ENCODE results near the gene SUN5. TPM values are rescaled to one million over a fixed set of nuclear protein-coding genes. Genes with fewer than 3 reads are reported as not detected.

The SUN5 gene
- total RNA-seq, 1 donor = not detected

DNA sequence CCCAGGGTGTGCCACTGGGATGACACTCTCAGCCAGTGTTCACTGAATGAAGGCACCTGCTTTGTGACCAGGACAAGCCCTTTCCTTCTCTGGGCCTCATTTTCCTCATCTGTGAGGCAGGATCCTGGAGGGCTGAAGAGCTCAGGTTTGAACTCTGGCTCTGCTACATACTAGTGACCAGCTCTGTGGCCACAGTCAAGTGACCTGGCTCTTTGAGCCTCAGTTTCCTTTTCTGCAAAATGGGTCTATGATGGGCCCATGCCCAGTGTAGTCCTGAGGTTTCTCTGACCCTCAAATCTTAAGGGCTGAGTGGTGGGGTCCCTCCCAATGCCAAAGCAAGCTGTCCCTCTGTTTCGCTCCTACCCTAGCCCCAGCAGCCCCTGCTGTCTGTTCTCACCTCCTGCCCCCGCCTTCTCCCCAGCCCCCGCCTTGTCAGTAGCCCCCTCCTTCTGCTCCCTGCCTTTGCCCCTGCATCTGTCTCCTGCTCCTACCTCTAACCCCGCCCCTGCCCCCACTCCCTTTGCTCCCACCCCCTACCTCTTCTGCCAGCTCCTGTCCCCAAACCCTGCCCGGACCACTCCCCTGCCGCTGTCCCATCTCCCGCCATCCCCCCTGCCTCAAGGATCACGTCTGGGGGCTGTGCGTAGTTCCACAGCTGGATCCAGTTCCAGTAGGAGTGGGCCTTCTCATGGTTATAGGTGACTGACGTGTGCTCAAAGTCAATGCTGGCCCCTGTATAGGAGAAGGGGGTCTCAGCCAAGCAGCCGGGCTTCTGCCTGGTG, 17.0 kb downstream of the SUN5 start:
- no peak overlapping the region for H3K4me3 ChIP-seq (ENCODE audit: low read depth, low read length)
- DNase-seq (ENCODE audit: low read depth) = no peak
- TF ChIP-seq, protein P1, sequence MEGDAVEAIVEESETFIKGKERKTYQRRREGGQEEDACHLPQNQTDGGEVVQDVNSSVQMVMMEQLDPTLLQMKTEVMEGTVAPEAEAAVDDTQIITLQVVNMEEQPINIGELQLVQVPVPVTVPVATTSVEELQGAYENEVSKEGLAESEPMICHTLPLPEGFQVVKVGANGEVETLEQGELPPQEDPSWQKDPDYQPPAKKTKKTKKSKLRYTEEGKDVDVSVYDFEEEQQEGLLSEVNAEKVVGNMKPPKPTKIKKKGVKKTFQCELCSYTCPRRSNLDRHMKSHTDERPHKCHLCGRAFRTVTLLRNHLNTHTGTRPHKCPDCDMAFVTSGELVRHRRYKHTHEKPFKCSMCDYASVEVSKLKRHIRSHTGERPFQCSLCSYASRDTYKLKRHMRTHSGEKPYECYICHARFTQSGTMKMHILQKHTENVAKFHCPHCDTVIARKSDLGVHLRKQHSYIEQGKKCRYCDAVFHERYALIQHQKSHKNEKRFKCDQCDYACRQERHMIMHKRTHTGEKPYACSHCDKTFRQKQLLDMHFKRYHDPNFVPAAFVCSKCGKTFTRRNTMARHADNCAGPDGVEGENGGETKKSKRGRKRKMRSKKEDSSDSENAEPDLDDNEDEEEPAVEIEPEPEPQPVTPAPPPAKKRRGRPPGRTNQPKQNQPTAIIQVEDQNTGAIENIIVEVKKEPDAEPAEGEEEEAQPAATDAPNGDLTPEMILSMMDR (IDR thresholded peaks at IDR 0.05; ENCODE audit: insufficient read depth, low read depth, low read length) = no peak

DNA sequence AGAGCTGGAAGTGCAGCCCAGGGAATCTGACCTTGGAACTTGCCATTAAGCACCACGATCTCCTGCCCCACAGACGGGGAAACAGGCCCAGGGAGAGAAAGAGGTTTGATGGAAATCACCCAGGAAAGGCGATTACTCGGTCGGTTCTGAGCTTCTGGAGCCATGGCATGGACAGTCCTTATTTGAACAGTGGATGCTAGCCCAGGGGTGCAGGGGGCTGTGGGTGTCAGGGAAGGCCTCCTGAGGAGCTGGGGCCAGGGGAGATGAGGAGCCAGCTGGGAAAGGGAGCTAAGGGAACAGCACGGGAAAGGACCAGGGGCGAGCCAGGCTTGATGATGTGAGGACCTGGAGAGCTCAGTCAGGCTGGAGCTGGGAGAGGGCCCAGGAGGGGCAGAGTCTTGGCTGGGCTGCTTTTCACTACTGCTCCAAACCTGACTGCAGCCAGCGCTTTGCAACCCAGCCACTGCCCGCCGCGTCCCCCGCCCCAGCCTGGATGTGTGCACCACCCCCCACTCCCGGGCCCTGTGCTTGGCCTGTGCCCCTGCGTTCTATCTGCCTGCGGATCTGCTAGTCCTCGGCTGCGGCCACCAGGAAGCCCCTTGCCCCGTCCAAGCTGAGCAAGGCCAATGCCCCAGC, 17.8 kb downstream of the SUN5 start:
- TF ChIP-seq, protein P1 (IDR thresholded peaks at IDR 0.05; ENCODE audit: insufficient read depth, low read depth, low read length) = no peak
- no peak for DNase-seq (ENCODE audit: low read depth)
- no peak overlapping the region for H3K4me3 ChIP-seq (ENCODE audit: low read depth, low read length)

DNA sequence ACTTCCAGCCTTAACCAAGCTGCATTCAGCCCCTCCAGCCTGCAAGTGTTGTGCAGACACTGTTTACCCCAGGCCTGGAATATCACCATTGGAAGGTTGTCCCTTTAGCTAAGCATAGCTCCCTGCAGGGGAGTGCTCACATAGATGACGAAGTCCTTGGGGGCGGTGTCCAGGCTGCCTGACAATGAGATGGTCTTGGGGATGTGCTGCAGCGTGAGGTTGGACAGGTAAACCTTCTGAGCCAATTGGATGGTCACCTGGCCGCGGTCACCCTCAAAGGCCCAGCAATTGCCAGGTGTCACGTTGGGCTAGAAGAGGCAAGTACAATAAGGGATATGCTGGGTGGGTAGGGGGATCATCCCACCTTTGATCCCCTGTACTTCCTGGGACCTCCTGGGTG, 18.6 kb downstream of the SUN5 start:
- no peak for DNase-seq (ENCODE audit: low read depth)
- TF ChIP-seq, protein P1 (IDR thresholded peaks at IDR 0.05; ENCODE audit: insufficient read depth, low read depth, low read length) = no peak

DNA sequence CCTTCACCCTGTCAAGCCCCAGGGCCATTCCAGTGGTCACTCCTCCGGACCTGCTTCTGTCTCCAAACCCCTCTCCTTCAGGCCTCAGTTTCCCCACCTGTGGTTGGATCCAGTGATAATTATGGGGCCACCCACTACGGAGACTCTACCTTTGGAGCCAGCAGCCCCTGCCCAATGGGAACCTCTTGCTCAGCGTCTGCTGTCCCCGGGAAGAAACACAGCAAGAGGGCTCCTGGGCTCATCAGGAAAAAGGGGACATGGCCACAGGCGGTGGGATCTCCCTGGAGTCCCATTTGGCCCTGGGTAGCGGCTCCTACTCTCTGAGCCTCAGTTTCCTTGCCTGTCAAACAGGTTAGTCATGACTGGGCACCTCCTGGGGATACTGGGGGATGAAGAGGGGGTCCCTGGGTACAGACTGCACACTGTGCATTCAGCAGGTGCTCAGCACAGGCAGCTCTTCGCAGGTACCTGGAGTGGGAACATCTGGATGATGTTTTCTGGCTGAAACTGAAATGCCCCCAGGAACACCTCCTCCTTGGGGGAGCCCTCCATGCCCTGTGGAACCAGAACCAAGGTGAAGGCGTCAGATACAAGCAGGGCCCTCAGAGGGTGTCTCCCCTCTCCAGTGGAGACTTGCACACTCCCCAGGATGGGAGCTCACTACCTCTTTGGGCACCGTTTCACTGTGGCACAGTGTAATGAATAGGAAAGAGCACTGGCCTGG, 19.4 kb downstream of the SUN5 start:
- no peak overlapping the region for H3K4me3 ChIP-seq (ENCODE audit: low read depth, low read length)
- DNase-seq (ENCODE audit: low read depth) = no peak
- TF ChIP-seq, protein P1 (IDR thresholded peaks at IDR 0.05; ENCODE audit: insufficient read depth, low read depth, low read length) = no peak

More for the DNA sequence above, 18.6 kb downstream of the SUN5 start:
- H3K4me3 ChIP-seq (ENCODE audit: low read depth, low read length) = no peak overlapping the region

DNA sequence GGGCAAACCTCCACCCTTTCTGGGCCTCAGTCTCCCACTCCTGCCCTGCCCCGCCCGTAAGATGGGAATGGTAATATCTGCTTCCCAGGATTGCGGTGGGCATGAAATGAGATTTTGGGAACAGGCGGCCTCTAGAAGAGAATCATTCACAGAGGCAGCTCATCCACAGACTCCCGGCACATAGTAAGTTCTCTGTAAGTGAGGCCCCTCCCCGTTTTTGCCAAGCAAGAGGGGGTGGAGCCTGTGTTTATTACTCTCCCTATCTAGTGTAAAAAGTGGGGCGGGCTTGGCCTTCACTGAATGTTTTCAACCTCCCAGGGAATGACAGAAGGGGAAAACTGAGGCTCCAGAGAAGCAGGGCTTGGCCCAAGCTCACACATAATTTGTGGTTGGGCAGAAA, 20.0 kb downstream of the SUN5 start:
- H3K4me3 ChIP-seq (ENCODE audit: low read depth, low read length) = no peak overlapping the region
- TF ChIP-seq, protein P1 (IDR thresholded peaks at IDR 0.05; ENCODE audit: insufficient read depth, low read depth, low read length) = no peak
- DNase-seq (ENCODE audit: low read depth) = no peak

DNA sequence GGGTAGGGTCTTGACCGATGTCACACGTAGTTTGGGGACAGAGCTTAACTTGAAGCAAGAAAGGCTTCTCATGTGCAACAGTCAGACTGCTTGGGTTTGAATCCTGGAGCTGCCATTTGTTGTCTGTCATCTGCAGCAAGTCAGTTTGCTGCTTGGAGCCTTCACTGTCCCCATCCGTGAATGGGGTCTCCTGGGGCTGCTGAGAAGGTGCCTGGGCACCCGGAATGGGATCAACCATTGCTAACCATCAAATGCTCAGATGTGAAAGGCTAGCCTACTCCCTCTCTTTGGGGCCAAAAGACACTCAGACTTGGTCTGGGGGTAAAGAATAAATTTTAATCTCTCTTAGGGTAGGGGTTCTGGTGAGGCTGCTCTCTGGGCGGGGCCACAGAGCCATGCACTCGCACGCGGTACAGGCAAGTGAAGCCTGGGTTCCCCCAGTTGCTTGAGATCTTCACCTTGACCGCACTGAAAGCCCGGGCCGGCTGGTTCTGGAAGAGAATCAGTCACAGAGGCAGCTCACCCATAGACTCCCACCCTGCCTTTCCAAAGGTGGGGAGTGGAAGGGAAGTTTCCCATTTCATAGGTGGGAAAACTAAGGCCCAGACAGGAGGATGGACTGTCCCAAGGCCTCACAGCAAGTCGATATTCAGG, 20.6 kb downstream of the SUN5 start:
- H3K4me3 ChIP-seq (ENCODE audit: low read depth, low read length) = no peak overlapping the region
- no peak for DNase-seq (ENCODE audit: low read depth)
- TF ChIP-seq, protein P1 (IDR thresholded peaks at IDR 0.05; ENCODE audit: insufficient read depth, low read depth, low read length) = no peak
